Caco-2 (cell line): Measurements from ENCODE around the gene OSBPL8. TPM values are rescaled to one million over a fixed set of nuclear protein-coding genes. Genes with fewer than 3 reads are reported as not detected.
A peak's percentile ranks its signal among the peaks of the same experiment; 100 is the strongest.

Experiments used
- BruUV-seq: library from RNA; stranded (reverse); fragments of 400-500 nt; replicated peaks from 2 replicates; lab custom pipeline; 2021; lab: Mats Ljungman, UMichigan
- CTCF ChIA-PET: fragments of 300-600 bp; sonication (Branson Sonifier 250); formaldehyde crosslinking; loops from one replicate; lab custom pipeline; 2022; ENCODE audit warnings: antibody characterized with exemption; lab: Charles Lee
- POLR2A ChIA-PET: fragments of 300-600 bp; sonication (Branson Sonifier 250); formaldehyde crosslinking; loops from one replicate; lab custom pipeline; 2022; ENCODE audit warnings: antibody characterized with exemption; lab: Charles Lee
- DNase-seq, 2 experiments: peaks; one replicate each; pipeline versions ENCODE4 v3.0.0 to v3.0.0-alpha.2; 2020 to 2022
- H3K27me3 ChIP-seq: replicated peaks from 2 replicates; pipeline ENCODE4 v1.6.0; 2011; ENCODE audit warnings: low read length; ENCODE audit not compliant: control insufficient read depth, insufficient read depth
- H3K36me3 ChIP-seq: 2 replicates; pipeline ENCODE4 v1.5.1; 2011; ENCODE audit warnings: low read length; ENCODE audit not compliant: control insufficient read depth, insufficient read depth
- H3K4me1 ChIP-seq: fragments of 250-450 bp; sonication (Bioruptor Pico); 2 replicates; pipeline ENCODE4 v1.5.1; 2020; ENCODE audit warnings: mild to moderate bottlenecking
- H3K4me3 ChIP-seq: 2 replicates; pipeline ENCODE4 v1.5.1; 2011; ENCODE audit warnings: low read depth, mild to moderate bottlenecking, control low read depth, low read length
- H3K9me3 ChIP-seq: fragments of 250-450 bp; sonication (Bioruptor Pico); 2 replicates; pipeline ENCODE4 v1.5.1; 2020; ENCODE audit warnings: mild to moderate bottlenecking, moderate library complexity
- H3K27ac Mint-ChIP-seq: one replicate; pipeline ENCODE4 v1.8.0; 2022; ENCODE audit warnings: mixed read lengths; ENCODE audit not compliant: unreplicated experiment
- H3K27me3 Mint-ChIP-seq: one replicate; pipeline ENCODE4 v1.8.0; 2022; ENCODE audit warnings: mixed read lengths; ENCODE audit not compliant: insufficient read depth, unreplicated experiment
- H3K36me3 Mint-ChIP-seq: one replicate; pipeline ENCODE4 v1.8.0; 2022; ENCODE audit warnings: mild to moderate bottlenecking, mixed read lengths; ENCODE audit not compliant: insufficient read depth, unreplicated experiment
- H3K4me1 Mint-ChIP-seq: one replicate; pipeline ENCODE4 v1.8.0; 2022; ENCODE audit warnings: low read depth, mixed read lengths; ENCODE audit not compliant: unreplicated experiment
- H3K4me3 Mint-ChIP-seq: one replicate; pipeline ENCODE4 v1.8.0; 2022; ENCODE audit warnings: mild to moderate bottlenecking, moderate library complexity, mixed read lengths; ENCODE audit not compliant: unreplicated experiment
- H3K9me3 Mint-ChIP-seq: one replicate; pipeline ENCODE4 v1.8.0; 2022; ENCODE audit warnings: mixed read lengths; ENCODE audit not compliant: unreplicated experiment
- intact Hi-C: fragments of 100-400 bp; cut with micrococcal nuclease; formaldehyde crosslinking; loops from one replicate; pipeline ENCODE4 v1.10.0; 2022; ENCODE audit not compliant: unreplicated experiment
- total RNA-seq: library from RNA; stranded (reverse); gene quantifications from 2 replicates; pipeline ENCODE4 v1.2.3, GENCODE V29; 2022
- TF ChIP-seq, protein P1 (sequence below), 2 experiments: fragments of 200-600 bp in 1 of 2; IDR thresholded peaks; 1 replicate in 1 of 2; 2 replicates in 1 of 2; pipeline versions ENCODE4 v1.5.1 to v1.8.0; 2011 to 2022; ENCODE audit warnings: antibody characterized with exemption in 1 of 2, control low read depth in 1 of 2, inconsistent platforms in 1 of 2, low read depth in 1 of 2, low read length in 1 of 2, mild to moderate bottlenecking in 1 of 2, moderate library complexity in 1 of 2; ENCODE audit not compliant: insufficient read depth in 1 of 2, severe bottlenecking in 1 of 2, unreplicated experiment in 1 of 2

Gene OSBPL8
- total RNA-seq, 1 experiment from 2014 or later = 50.0 TPM

DNA sequence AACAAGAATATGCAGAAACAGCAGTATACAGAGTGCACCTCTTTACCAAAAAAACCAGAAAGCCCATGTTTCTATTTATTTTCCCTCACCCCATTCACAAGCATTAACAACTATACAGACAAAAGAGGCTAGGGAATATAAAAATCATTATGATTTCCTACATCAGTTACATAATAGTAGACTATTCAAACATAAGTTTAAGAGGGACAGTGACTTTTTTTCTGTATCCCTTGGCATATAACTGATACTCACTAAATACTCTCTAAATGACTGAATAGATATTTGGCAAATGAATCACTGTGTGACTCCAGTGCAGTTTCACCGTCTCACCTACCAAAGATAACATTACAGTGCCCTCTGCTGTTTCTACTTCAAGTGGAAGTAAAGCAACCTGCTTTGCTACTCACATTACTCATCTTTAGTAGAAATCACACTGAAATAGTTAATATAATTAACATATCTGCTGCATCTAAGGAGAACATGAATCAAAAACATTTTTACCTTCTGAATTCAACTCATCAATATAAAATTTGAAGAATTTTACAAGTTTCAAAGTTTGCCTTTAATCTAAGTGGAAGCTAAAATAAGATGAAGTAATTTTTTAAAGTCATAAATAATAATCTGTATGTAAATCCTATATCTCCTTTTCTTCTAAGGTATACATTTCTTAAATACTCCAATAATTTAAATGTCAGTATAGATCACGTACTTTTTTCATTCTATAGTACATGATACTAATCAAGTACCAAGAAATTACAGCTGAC, 103.8 kb downstream of the OSBPL8 start:
- POLR2A ChIA-PET = interaction anchor here (0.7 kb wide), 1 partner anchor 311 kb away, joined by 3 read pairs; no protein-coding TSS in a partner anchor
- Histone ChIP-seq H3K4me3 (no peak overlapping the region), H3K4me1 (peaks cover 13% of the 10 kb centered on the region), H3K9me3 (no peaks in the 10 kb centered on the region), H3K27me3 (no peaks in the 10 kb centered on the region), H3K36me3 (no peaks in the 10 kb centered on the region)
- intact Hi-C loops = loop anchor here (1.0 to 2.0 kb wide), 7 partner anchors 53 to 927 kb away; partner anchors contain the start of genes BBS10, NAP1L1 and PHLDA1
- no peaks in the 10 kb centered on the region for H3K27me3 Mint-ChIP-seq
- BruUV-seq = no TSS peak
- TF ChIP-seq, protein P1, sequence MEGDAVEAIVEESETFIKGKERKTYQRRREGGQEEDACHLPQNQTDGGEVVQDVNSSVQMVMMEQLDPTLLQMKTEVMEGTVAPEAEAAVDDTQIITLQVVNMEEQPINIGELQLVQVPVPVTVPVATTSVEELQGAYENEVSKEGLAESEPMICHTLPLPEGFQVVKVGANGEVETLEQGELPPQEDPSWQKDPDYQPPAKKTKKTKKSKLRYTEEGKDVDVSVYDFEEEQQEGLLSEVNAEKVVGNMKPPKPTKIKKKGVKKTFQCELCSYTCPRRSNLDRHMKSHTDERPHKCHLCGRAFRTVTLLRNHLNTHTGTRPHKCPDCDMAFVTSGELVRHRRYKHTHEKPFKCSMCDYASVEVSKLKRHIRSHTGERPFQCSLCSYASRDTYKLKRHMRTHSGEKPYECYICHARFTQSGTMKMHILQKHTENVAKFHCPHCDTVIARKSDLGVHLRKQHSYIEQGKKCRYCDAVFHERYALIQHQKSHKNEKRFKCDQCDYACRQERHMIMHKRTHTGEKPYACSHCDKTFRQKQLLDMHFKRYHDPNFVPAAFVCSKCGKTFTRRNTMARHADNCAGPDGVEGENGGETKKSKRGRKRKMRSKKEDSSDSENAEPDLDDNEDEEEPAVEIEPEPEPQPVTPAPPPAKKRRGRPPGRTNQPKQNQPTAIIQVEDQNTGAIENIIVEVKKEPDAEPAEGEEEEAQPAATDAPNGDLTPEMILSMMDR (IDR thresholded peaks at IDR 0.05; ENCODE audit: insufficient read depth in 1 of 2, low read depth in 1 of 2, low read length in 1 of 2, severe bottlenecking in 1 of 2, unreplicated experiment in 1 of 2) = peak; percentile 48 to 72
- peak in 1 of 2 experiments; percentile 67 for DNase-seq
- no peak overlapping the region for H3K4me3 Mint-ChIP-seq
- H3K9me3 Mint-ChIP-seq = peaks cover 16% of the 10 kb centered on the region
- CTCF ChIA-PET = interaction anchor here (0.6 to 2.4 kb wide), 5 partner anchors 9 to 857 kb away, joined by 3 to 17 read pairs (median 3); partner anchors contain the start of gene BBS10
- peaks cover 13% of the 10 kb centered on the region for H3K4me1 Mint-ChIP-seq
- peak overlapping the region; percentile 67 for H3K27ac Mint-ChIP-seq
- H3K36me3 Mint-ChIP-seq = peaks cover 6% of the 10 kb centered on the region

DNA sequence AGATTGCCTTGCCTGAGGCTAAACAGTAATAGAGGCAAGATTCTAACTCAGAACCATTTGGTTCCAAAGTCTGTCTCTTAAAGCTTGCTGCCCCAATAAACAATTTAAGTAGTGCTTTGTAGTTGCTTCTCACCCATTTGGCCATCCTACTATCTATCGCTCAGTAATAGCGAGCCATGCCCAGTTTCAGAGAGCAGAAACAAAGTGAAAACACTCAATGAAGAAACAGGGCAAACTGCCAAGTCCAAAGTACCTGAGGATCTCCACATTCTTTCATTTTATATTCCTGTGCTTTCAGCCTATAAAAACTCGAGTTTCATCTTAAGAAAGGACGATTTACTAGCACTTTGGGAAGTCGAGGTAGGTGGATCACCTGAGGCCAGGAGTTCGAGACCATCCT, 108.0 kb downstream of the OSBPL8 start:
- no peaks in the 10 kb centered on the region for H3K27me3 Mint-ChIP-seq
- TF ChIP-seq, protein P1 (IDR thresholded peaks at IDR 0.05; ENCODE audit: insufficient read depth in 1 of 2, low read depth in 1 of 2, low read length in 1 of 2, severe bottlenecking in 1 of 2, unreplicated experiment in 1 of 2) = no peak
- H3K4me1 ChIP-seq = peaks cover 23% of the 10 kb centered on the region
- CTCF ChIA-PET = no interaction called here
- H3K4me1 Mint-ChIP-seq = peaks cover 13% of the 10 kb centered on the region
- POLR2A ChIA-PET = no interaction called here
- H3K27ac Mint-ChIP-seq = no peak overlapping the region
- peaks cover 16% of the 10 kb centered on the region for H3K9me3 Mint-ChIP-seq
- no peak overlapping the region for H3K4me3 Mint-ChIP-seq
- intact Hi-C loops = no loop called here
- no peaks in the 10 kb centered on the region for H3K36me3 ChIP-seq
- DNase-seq = no peak
- no peaks in the 10 kb centered on the region for H3K27me3 ChIP-seq
- H3K36me3 Mint-ChIP-seq = peaks cover 17% of the 10 kb centered on the region
- no TSS peak for BruUV-seq
- H3K4me3 ChIP-seq = no peak overlapping the region
- no peaks in the 10 kb centered on the region for H3K9me3 ChIP-seq

DNA sequence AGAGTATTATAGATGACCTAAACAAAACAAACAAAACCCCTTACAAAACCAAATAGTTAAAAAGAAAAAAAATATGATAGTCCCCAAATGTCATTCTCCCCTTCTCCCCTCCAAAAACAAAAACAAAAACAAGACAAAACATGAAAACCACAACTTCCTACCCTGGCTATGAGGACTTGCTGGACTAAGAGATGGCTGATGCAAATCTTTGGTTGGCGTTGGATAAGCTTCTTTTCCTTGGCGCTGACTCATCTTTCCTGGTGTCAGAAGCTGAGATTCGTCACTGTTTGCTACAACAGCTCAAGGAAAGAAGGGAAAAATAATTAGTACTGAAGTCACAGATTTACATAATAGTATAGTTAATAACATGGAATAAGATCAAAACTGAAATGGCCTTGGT, 108.9 kb downstream of the OSBPL8 start:
- no peaks in the 10 kb centered on the region for H3K9me3 ChIP-seq
- H3K27me3 ChIP-seq = no peaks in the 10 kb centered on the region
- intact Hi-C loops = no loop called here
- no TSS peak for BruUV-seq
- DNase-seq = no peak
- H3K36me3 ChIP-seq = no peaks in the 10 kb centered on the region
- Mint-ChIP-seq H3K4me1 (peaks cover 13% of the 10 kb centered on the region), H3K36me3 (peaks cover 17% of the 10 kb centered on the region), H3K27me3 (no peaks in the 10 kb centered on the region), H3K4me3 (no peak overlapping the region), H3K27ac (no peak overlapping the region), H3K9me3 (peaks cover 16% of the 10 kb centered on the region)
- no peak overlapping the region for H3K4me3 ChIP-seq
- POLR2A ChIA-PET = no interaction called here
- TF ChIP-seq, protein P1 (IDR thresholded peaks at IDR 0.05; ENCODE audit: insufficient read depth in 1 of 2, low read depth in 1 of 2, low read length in 1 of 2, severe bottlenecking in 1 of 2, unreplicated experiment in 1 of 2) = no peak
- H3K4me1 ChIP-seq = peaks cover 32% of the 10 kb centered on the region
- CTCF ChIA-PET = no interaction called here
